HUES64 (cell line): ENCODE results near the gene RYK.
"Not testable (repeated sequence)": the region's sequence is repeated elsewhere in the genome, so short reads cannot be mapped to it uniquely, and the experiment has no call there.

Experiments used
- H3K27ac ChIP-seq: 2 replicates; pipeline ENCODE4 v1.7.0; 2013; ENCODE audit warnings: low read depth, low read length, inconsistent platforms
- H3K27me3 ChIP-seq: 2 replicates; pipeline ENCODE4 v1.6.1; 2013; ENCODE audit warnings: mild to moderate bottlenecking, low read length; ENCODE audit not compliant: insufficient read depth
- H3K36me3 ChIP-seq: 2 replicates; pipeline ENCODE4 v1.6.1; 2013; ENCODE audit warnings: mild to moderate bottlenecking, low read length; ENCODE audit not compliant: insufficient read depth
- H3K4me1 ChIP-seq: 2 replicates; pipeline ENCODE4 v1.6.1; 2013; ENCODE audit warnings: mild to moderate bottlenecking, low read length, moderate library complexity; ENCODE audit not compliant: insufficient read depth
- H3K4me3 ChIP-seq: 2 replicates; pipeline ENCODE4 v1.5.1; 2013; ENCODE audit warnings: mild to moderate bottlenecking, low read length, moderate library complexity
- H3K9ac ChIP-seq: 2 replicates; pipeline ENCODE4 v1.6.1; 2013; ENCODE audit warnings: mild to moderate bottlenecking, low read depth, low read length
- H3K9me3 ChIP-seq: 2 replicates; pipeline ENCODE4 v1.6.1; 2013; ENCODE audit warnings: low read depth, low read length; ENCODE audit not compliant: insufficient read depth
- WGBS: fragments of 150-250, 120-280 bp; methylation state at CpG from one replicate; pipeline ENCODE4 v1.1.7; 2013; ENCODE audit warnings: missing lambda C conversion rate; 5-methylcytosine and 5-hydroxymethylcytosine counted together

Gene RYK

GRCh38 chr3:134216191-134216764, 34.4 kb downstream of the RYK start:
- no peaks in the 10 kb centered on the region for H3K27me3 ChIP-seq
- peaks cover 9% of the 10 kb centered on the region for H3K36me3 ChIP-seq
- H3K9ac ChIP-seq, result no peak overlapping the region
- H3K4me3 ChIP-seq, result no peak overlapping the region
- no peaks in the 10 kb centered on the region for H3K9me3 ChIP-seq
- H3K27ac ChIP-seq, result no peak overlapping the region
- WGBS, result 95% methylated on average over 10 of the region's 10 CpGs
- no peaks in the 10 kb centered on the region for H3K4me1 ChIP-seq

GRCh38 chr3:134214239-134214638, 36.4 kb downstream of the RYK start:
- no peaks in the 10 kb centered on the region for H3K27me3 ChIP-seq
- 94% methylated on average over 2 of the region's 2 CpGs for WGBS
- no peak overlapping the region for H3K27ac ChIP-seq
- H3K36me3 ChIP-seq, result peaks cover 22% of the 10 kb centered on the region
- no peak overlapping the region for H3K4me3 ChIP-seq
- H3K9me3 ChIP-seq, result no peaks in the 10 kb centered on the region
- no peak overlapping the region for H3K9ac ChIP-seq
- no peaks in the 10 kb centered on the region for H3K4me1 ChIP-seq

- H3K4me1 ChIP-seq, result no peaks in the 10 kb centered on the region
- H3K9ac ChIP-seq, result no peak overlapping the region
- H3K36me3 ChIP-seq, result peaks cover 33% of the 10 kb centered on the region
- no peak overlapping the region for H3K4me3 ChIP-seq
- H3K27ac ChIP-seq, result no peak overlapping the region
- WGBS, result 50% methylated on average over 3 of the region's 3 CpGs
- no peaks in the 10 kb centered on the region for H3K27me3 ChIP-seq
- no peaks in the 10 kb centered on the region for H3K9me3 ChIP-seq
Observed at GRCh38 chr3:134212967-134213665, 37.5 kb downstream of the RYK start.

- H3K9me3 ChIP-seq, result no peaks in the 10 kb centered on the region
- H3K27ac ChIP-seq, result no peak overlapping the region
- no peaks in the 10 kb centered on the region for H3K27me3 ChIP-seq
- 50% methylated on average over 2 of the region's 2 CpGs for WGBS
- peaks cover 43% of the 10 kb centered on the region for H3K36me3 ChIP-seq
- peaks cover 3% of the 10 kb centered on the region; the same call in 1 of the 2 replicates for H3K4me1 ChIP-seq
- no peak overlapping the region for H3K4me3 ChIP-seq
- H3K9ac ChIP-seq, result no peak overlapping the region
Observed at GRCh38 chr3:134211797-134212196, 38.9 kb downstream of the RYK start.

GRCh38 chr3:134205451-134205850, 45.2 kb downstream of the RYK start:
- Histone ChIP-seq H3K27ac (no peak overlapping the region), H3K27me3 (no peaks in the 10 kb centered on the region), H3K4me3 (no peak overlapping the region), H3K36me3 (peaks cover 59% of the 10 kb centered on the region), H3K4me1 (peaks cover 4% of the 10 kb centered on the region; the same call in 1 of the 2 replicates), H3K9ac (no peak overlapping the region), H3K9me3 (no peaks in the 10 kb centered on the region)
- WGBS, result 92% methylated on average over 4 of the region's 4 CpGs

- Histone ChIP-seq H3K4me1 (no peaks in the 10 kb centered on the region), H3K27me3 (no peaks in the 10 kb centered on the region), H3K36me3 (peaks cover 48% of the 10 kb centered on the region), H3K27ac (no peak overlapping the region), H3K9me3 (no peaks in the 10 kb centered on the region), H3K4me3 (no peak overlapping the region), H3K9ac (no peak overlapping the region)
- 94% methylated on average over 8 of the region's 8 CpGs for WGBS
Observed at GRCh38 chr3:134201201-134202130, 49.2 kb downstream of the RYK start.

- not testable (repeated sequence) for H3K4me3 ChIP-seq, H3K9ac ChIP-seq, H3K4me1 ChIP-seq, H3K27ac ChIP-seq, H3K27me3 ChIP-seq, H3K9me3 ChIP-seq
- peaks cover 59% of the 10 kb centered on the region for H3K36me3 ChIP-seq
- WGBS, result 94% methylated on average over 8 of the region's 8 CpGs
Observed at GRCh38 chr3:134199880-134200279, 50.8 kb downstream of the RYK start.

- Histone ChIP-seq H3K27ac (no peak overlapping the region), H3K9ac (no peak overlapping the region), H3K36me3 (peaks cover 65% of the 10 kb centered on the region), H3K9me3 (no peaks in the 10 kb centered on the region), H3K4me1 (no peaks in the 10 kb centered on the region), H3K27me3 (no peaks in the 10 kb centered on the region), H3K4me3 (no peak overlapping the region)
- WGBS, result 67% methylated on average over 1 of the region's 3 CpGs
Observed at GRCh38 chr3:134199240-134199639, 51.4 kb downstream of the RYK start.

GRCh38 chr3:134198414-134198813, 52.2 kb downstream of the RYK start:
- WGBS, result 100% methylated on average over 2 of the region's 2 CpGs
- Histone ChIP-seq H3K4me1 (no peaks in the 10 kb centered on the region), H3K36me3 (peaks cover 74% of the 10 kb centered on the region), H3K9ac (no peak overlapping the region), H3K27ac (no peak overlapping the region), H3K4me3 (no peak overlapping the region), H3K27me3 (no peaks in the 10 kb centered on the region), H3K9me3 (no peaks in the 10 kb centered on the region)

GRCh38 chr3:134197681-134198261, 52.9 kb downstream of the RYK start:
- peaks cover 75% of the 10 kb centered on the region for H3K36me3 ChIP-seq
- 46% methylated on average over 1 of the region's 2 CpGs for WGBS
- H3K9ac ChIP-seq, result no peak overlapping the region
- no peaks in the 10 kb centered on the region for H3K4me1 ChIP-seq
- no peaks in the 10 kb centered on the region for H3K27me3 ChIP-seq
- no peak overlapping the region for H3K4me3 ChIP-seq
- no peak overlapping the region for H3K27ac ChIP-seq
- no peaks in the 10 kb centered on the region for H3K9me3 ChIP-seq

- Histone ChIP-seq H3K36me3 (peaks cover 54% of the 10 kb centered on the region), H3K4me1 (peaks cover 4% of the 10 kb centered on the region; the same call in 1 of the 2 replicates), H3K27ac (no peak overlapping the region), H3K27me3 (no peaks in the 10 kb centered on the region), H3K9ac (no peak overlapping the region), H3K4me3 (no peak overlapping the region), H3K9me3 (no peaks in the 10 kb centered on the region)
- 100% methylated on average over 2 of the region's 2 CpGs for WGBS
Observed at GRCh38 chr3:134194247-134194646, 56.4 kb downstream of the RYK start.
